Liver (tissue), 9 donors: Measurements from ENCODE around the gene ZNF100. TPM values are rescaled to one million over a fixed set of nuclear protein-coding genes. Genes with fewer than 3 reads are reported as not detected.
"Not testable (repeated sequence)": the region's sequence is repeated elsewhere in the genome, so short reads cannot be mapped to it uniquely, and the experiment has no call there.

ENCODE experiments used
- DNase-seq: peaks from one replicate; pipeline ENCODE4 v3.0.0-alpha.2; 2017; ENCODE audit warnings: low spot score
- H3K27ac ChIP-seq, 2 donors: one replicate each; pipeline ENCODE4 v1.7.0; 2013; ENCODE audit warnings: inconsistent platforms in 2 of 2, low read length in 2 of 2, control low read depth in 1 of 2, low read depth in 1 of 2, mild to moderate bottlenecking in 1 of 2
- H3K27me3 ChIP-seq, 4 donors: one replicate each; pipeline versions ENCODE4 v1.6.1 to v1.7.0; 2013; ENCODE audit warnings: low read length in 3 of 4, inconsistent platforms in 1 of 4, mild to moderate bottlenecking in 1 of 4, moderate library complexity in 1 of 4; ENCODE audit not compliant: control insufficient read depth in 4 of 4, insufficient read depth in 4 of 4
- H3K36me3 ChIP-seq, 4 donors: one replicate each; pipeline versions ENCODE4 v1.6.1 to v1.7.0; 2013; ENCODE audit warnings: low read length in 3 of 4, mild to moderate bottlenecking in 3 of 4, low read depth in 1 of 4, moderate library complexity in 1 of 4; ENCODE audit not compliant: control insufficient read depth in 4 of 4, insufficient read depth in 3 of 4
- H3K4me1 ChIP-seq, 4 donors: one replicate each; pipeline versions ENCODE4 v1.6.1 to v1.7.0; 2013; ENCODE audit warnings: low read length in 3 of 4, mild to moderate bottlenecking in 3 of 4, moderate library complexity in 1 of 4; ENCODE audit not compliant: control insufficient read depth in 4 of 4, insufficient read depth in 4 of 4
- H3K4me3 ChIP-seq, 3 donors: one replicate each; pipeline versions ENCODE4 v1.6.1 to v1.7.0; 2013; ENCODE audit warnings: low read length in 3 of 3, control low read depth in 1 of 3, low read depth in 1 of 3, mild to moderate bottlenecking in 1 of 3
- H3K9ac ChIP-seq, 2 donors: one replicate each; pipeline ENCODE4 v1.7.0; 2013; ENCODE audit warnings: low read length in 2 of 2, mild to moderate bottlenecking in 2 of 2, moderate library complexity in 2 of 2, control low read depth in 1 of 2, low read depth in 1 of 2
- H3K9me3 ChIP-seq, 4 donors: one replicate each; pipeline versions ENCODE4 v1.6.1 to v1.7.0; 2013; ENCODE audit warnings: low read length in 3 of 4; ENCODE audit not compliant: control insufficient read depth in 4 of 4
- EGR1 ChIP-seq, 2 donors: IDR thresholded peaks; 2 replicates each; pipeline ENCODE4 v1.6.1; 2016 to 2018; ENCODE audit warnings: antibody characterized with exemption in 2 of 2, low read depth in 2 of 2
- FOXA1 ChIP-seq: IDR thresholded peaks from 2 replicates; pipeline ENCODE4 v1.6.1; 2016; ENCODE audit warnings: antibody characterized with exemption
- FOXA2 ChIP-seq: IDR thresholded peaks from 2 replicates; pipeline ENCODE4 v1.6.1; 2016; ENCODE audit warnings: antibody characterized with exemption
- GABPA ChIP-seq, 2 donors: IDR thresholded peaks in 1 of 2; conservative IDR thresholded peaks in 1 of 2; 2 replicates each; pipeline ENCODE4 v1.6.1; 2016; ENCODE audit warnings: antibody characterized with exemption in 2 of 2, mild to moderate bottlenecking in 1 of 2, moderate library complexity in 1 of 2
- HNF4A ChIP-seq, 2 donors: conservative IDR thresholded peaks; 2 replicates each; pipeline ENCODE4 v1.6.1; 2016; ENCODE audit warnings: antibody characterized with exemption in 2 of 2, mild to moderate bottlenecking in 2 of 2
- HNF4G ChIP-seq: IDR thresholded peaks from 2 replicates; pipeline ENCODE4 v1.6.1; 2016; ENCODE audit warnings: antibody characterized with exemption
- JUND ChIP-seq, 2 donors: IDR thresholded peaks; 2 replicates each; pipeline ENCODE4 v1.6.1; 2016; ENCODE audit warnings: antibody characterized with exemption in 2 of 2
- NR2F2 ChIP-seq: IDR thresholded peaks from 2 replicates; pipeline ENCODE4 v1.6.1; 2016; ENCODE audit warnings: antibody characterized with exemption
- RAD21 ChIP-seq, 2 donors: IDR thresholded peaks; 2 replicates each; pipeline ENCODE4 v1.6.1; 2016; ENCODE audit warnings: antibody characterized with exemption in 2 of 2, mild to moderate bottlenecking in 2 of 2
- RXRA ChIP-seq, 2 donors: IDR thresholded peaks; 2 replicates each; pipeline ENCODE4 v1.6.1; 2017 to 2018; ENCODE audit warnings: antibody characterized with exemption in 2 of 2, mild to moderate bottlenecking in 1 of 2
- SP1 ChIP-seq: IDR thresholded peaks from 2 replicates; pipeline ENCODE4 v1.6.1; 2018; ENCODE audit warnings: antibody characterized with exemption, mild to moderate bottlenecking
- TAF1 ChIP-seq: conservative IDR thresholded peaks from 2 replicates; pipeline ENCODE4 v1.6.1; 2016; ENCODE audit warnings: antibody characterized with exemption, mild to moderate bottlenecking
- ZBTB33 ChIP-seq: IDR thresholded peaks from 2 replicates; pipeline ENCODE4 v1.6.1; 2016; ENCODE audit warnings: antibody characterized with exemption
- WGBS: extraction: QIAGEN DNeasy Blood & Tissue Kit; methylation state at CpG from one replicate; pipeline ENCODE4 v1.1.7; 2013; 5-methylcytosine and 5-hydroxymethylcytosine counted together
- polyA plus RNA-seq, 2 donors: library from polyadenylated mRNA; stranded (reverse) in 1 of 2; unstranded in 1 of 2; fragments of 200-250 nt in 1 of 2; fragments of >200 nt in 1 of 2; fragmentation: Nextera tagmentation in 1 of 2; extraction: Ambion mirVana in 1 of 2; gene quantifications; one replicate each; pipeline versions ENCODE4 v1.2.1 to v1.2.3, GENCODE V29; 2013 to 2015
- total RNA-seq, 2 donors: library from RNA; depleted of rRNA; stranded (reverse); fragments of >200 nt; gene quantifications; one replicate each; pipeline ENCODE4 v1.2.3, GENCODE V29; 2014
- TF ChIP-seq, protein P1 (sequence below): IDR thresholded peaks from 2 replicates; pipeline ENCODE4 v1.6.1; 2016; ENCODE audit warnings: antibody characterized with exemption
- TF ChIP-seq, protein P2 (sequence below): IDR thresholded peaks from 2 replicates; pipeline ENCODE4 v1.6.1; 2016; ENCODE audit warnings: antibody characterized with exemption, mild to moderate bottlenecking
- TF ChIP-seq, protein P3 (sequence below): IDR thresholded peaks from 2 replicates; pipeline ENCODE4 v1.6.1; 2016; ENCODE audit warnings: antibody characterized with exemption
- donor health status: healthy.
- donor health status: healthy.
- donor health status: healthy.
- donor health status: healthy.
- donor health status: healthy.

Gene ZNF100
- total and polyA plus RNA-seq, 4 donors: 0.51 to 6.1 (median 1.4) TPM

DNA sequence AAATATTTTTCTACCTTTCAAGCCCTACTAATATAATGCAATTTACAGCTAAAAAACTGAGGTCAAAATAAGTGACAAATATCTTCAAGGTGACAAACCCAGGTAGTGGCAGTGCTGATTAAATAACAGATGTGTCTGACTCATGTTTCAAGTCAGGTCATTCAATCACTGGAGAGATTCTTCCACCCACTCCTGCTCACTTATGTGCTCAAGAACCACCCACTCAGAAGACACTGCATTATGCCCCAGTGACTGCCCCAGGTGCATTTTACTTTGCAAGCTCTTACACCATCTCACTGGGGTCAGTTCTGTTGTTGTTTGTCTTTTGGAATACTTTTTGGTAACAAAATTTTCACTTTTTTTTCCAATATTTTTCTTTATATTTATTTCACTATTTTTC is 2.2 kb downstream of the ZNF100 start:
- H3K27me3 ChIP-seq: no peaks in the 10 kb centered on the region
- no peak overlapping the region for H3K27ac ChIP-seq
- no peak overlapping the region for H3K4me3 ChIP-seq
- H3K4me1 ChIP-seq: peaks cover 0 to 2% (median 0%) of the 10 kb centered on the region in 4 donors
- no peak for TF ChIP-seq TAF1
- no peak for TF ChIP-seq HNF4A (conservative IDR thresholded peaks at IDR 0.05)
- TF ChIP-seq JUND (IDR thresholded peaks at IDR 0.05): no peak
- TF ChIP-seq RXRA (IDR thresholded peaks at IDR 0.05): no peak
- TF ChIP-seq GABPA (IDR thresholded peaks at IDR 0.05 in 1 of 2, conservative IDR thresholded peaks at IDR 0.05 in 1 of 2): no peak
- TF ChIP-seq, protein P1, sequence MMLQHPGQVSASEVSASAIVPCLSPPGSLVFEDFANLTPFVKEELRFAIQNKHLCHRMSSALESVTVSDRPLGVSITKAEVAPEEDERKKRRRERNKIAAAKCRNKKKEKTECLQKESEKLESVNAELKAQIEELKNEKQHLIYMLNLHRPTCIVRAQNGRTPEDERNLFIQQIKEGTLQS: no peak
- TF ChIP-seq HNF4G: no peak
- TF ChIP-seq EGR1 (IDR thresholded peaks at IDR 0.05; ENCODE audit: low read depth in 2 of 2): no peak
- TF ChIP-seq, protein P2, sequence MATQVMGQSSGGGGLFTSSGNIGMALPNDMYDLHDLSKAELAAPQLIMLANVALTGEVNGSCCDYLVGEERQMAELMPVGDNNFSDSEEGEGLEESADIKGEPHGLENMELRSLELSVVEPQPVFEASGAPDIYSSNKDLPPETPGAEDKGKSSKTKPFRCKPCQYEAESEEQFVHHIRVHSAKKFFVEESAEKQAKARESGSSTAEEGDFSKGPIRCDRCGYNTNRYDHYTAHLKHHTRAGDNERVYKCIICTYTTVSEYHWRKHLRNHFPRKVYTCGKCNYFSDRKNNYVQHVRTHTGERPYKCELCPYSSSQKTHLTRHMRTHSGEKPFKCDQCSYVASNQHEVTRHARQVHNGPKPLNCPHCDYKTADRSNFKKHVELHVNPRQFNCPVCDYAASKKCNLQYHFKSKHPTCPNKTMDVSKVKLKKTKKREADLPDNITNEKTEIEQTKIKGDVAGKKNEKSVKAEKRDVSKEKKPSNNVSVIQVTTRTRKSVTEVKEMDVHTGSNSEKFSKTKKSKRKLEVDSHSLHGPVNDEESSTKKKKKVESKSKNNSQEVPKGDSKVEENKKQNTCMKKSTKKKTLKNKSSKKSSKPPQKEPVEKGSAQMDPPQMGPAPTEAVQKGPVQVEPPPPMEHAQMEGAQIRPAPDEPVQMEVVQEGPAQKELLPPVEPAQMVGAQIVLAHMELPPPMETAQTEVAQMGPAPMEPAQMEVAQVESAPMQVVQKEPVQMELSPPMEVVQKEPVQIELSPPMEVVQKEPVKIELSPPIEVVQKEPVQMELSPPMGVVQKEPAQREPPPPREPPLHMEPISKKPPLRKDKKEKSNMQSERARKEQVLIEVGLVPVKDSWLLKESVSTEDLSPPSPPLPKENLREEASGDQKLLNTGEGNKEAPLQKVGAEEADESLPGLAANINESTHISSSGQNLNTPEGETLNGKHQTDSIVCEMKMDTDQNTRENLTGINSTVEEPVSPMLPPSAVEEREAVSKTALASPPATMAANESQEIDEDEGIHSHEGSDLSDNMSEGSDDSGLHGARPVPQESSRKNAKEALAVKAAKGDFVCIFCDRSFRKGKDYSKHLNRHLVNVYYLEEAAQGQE: no peak
- no peak for TF ChIP-seq FOXA1
- TF ChIP-seq FOXA2: no peak
- TF ChIP-seq NR2F2: no peak
- TF ChIP-seq, protein P3, sequence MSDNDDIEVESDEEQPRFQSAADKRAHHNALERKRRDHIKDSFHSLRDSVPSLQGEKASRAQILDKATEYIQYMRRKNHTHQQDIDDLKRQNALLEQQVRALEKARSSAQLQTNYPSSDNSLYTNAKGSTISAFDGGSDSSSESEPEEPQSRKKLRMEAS: no peak
- no peak overlapping the region for H3K9ac ChIP-seq
- DNase-seq: no peak
- peaks cover 0 to under 1% (median 0%) of the 10 kb centered on the region in 4 donors for H3K9me3 ChIP-seq
- peaks cover 0 to 16% (median 4%) of the 10 kb centered on the region in 4 donors for H3K36me3 ChIP-seq

DNA sequence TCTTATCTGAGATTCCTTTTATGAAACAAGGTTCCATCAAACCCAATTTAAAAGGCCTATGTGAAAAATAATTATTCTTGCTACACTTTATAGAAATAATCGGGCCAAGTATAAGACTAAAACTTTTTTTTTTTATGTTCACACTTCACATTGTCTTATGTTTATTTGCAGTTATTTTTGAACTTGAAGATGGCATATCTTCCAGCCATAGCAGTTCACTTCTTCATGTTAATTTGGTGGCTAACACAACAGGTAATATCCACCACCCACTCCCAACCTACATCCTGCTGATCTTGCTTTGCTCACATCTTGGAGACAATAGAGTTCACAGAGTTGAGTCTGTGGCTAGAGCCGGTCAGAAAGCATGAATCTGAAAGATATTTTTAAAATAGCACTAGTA is 5.8 kb downstream of the ZNF100 start:
- WGBS: 48% methylated on average over 2 of the region's 2 CpGs
- H3K9ac ChIP-seq, H3K4me3 ChIP-seq, H3K9me3 ChIP-seq, H3K4me1 ChIP-seq, H3K27ac ChIP-seq, DNase-seq, H3K27me3 ChIP-seq: not testable (repeated sequence)
- H3K36me3 ChIP-seq: peaks cover 3 to 24% (median 10%) of the 10 kb centered on the region in 4 donors

- H3K4me3 ChIP-seq: no peak overlapping the region
Observed at GRCh38 chr19:21758296-21758695, 9.1 kb downstream of the ZNF100 start.

More at GRCh38 chr19:21758296-21758695, 9.1 kb downstream of the ZNF100 start:
- Histone ChIP-seq H3K9ac (no peak overlapping the region), H3K9me3 (peaks cover 1 to 4% (median 3%) of the 10 kb centered on the region in 4 donors), H3K27me3 (no peaks in the 10 kb centered on the region), H3K4me1 (no peaks in the 10 kb centered on the region), H3K27ac (no peak overlapping the region), H3K36me3 (peaks cover 3 to 19% (median 10%) of the 10 kb centered on the region in 4 donors)
- TF ChIP-seq ZBTB33: no peak
- TF ChIP-seq, protein P2: no peak
- no peak for TF ChIP-seq TAF1
- no peak for TF ChIP-seq SP1
- TF ChIP-seq RXRA (IDR thresholded peaks at IDR 0.05): no peak
- no peak for TF ChIP-seq RAD21 (IDR thresholded peaks at IDR 0.05)
- DNase-seq: no peak
- WGBS: 91% methylated on average over 3 of the region's 3 CpGs
